Measurements from ENCODE around the gene MS4A8. TPM values are rescaled to one million over a fixed set of nuclear protein-coding genes. Genes with fewer than 3 reads are reported as not detected.
"Not testable (repeated sequence)": the region's sequence is repeated elsewhere in the genome, so short reads cannot be mapped to it uniquely, and the experiment has no call there.

Gene MS4A8
- total and polyA plus RNA-seq, 2 donors from 2014 or later, result 0.67 TPM; not detected in 1

DNA sequence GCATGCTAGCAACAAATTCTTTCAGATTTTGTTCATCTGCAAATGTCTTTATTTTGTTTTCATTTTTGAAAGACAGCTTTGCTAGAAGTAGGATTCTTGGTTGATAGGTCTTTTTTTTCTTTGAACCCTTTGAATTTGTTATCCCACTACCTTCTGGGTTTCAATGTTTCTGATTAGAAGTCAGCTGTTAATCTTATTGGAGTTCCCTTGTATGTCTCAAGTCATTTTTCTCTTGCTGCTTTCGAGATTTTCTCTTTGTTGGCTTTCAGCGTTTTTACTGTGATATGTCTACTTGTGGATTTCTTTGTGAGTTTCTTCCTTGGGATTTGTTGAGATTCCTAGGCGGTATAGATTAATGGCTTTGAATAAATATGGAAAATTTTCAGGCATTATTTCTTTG is 27.2 kb upstream of the MS4A8 start:
- Histone ChIP-seq H3K4me3 (ENCODE audit: low read length in 3 of 3) (no peak overlapping the region), H3K36me3 (ENCODE audit: control insufficient read depth in 2 of 3, insufficient read depth in 3 of 3, low read length in 3 of 3) (no peaks in the 10 kb centered on the region), H3K27ac (ENCODE audit: low read depth in 2 of 2, low read length in 2 of 2) (no peak overlapping the region), H3K4me1 (ENCODE audit: control insufficient read depth in 2 of 3, insufficient read depth in 2 of 3, low read depth in 1 of 3, low read length in 3 of 3) (no peaks in the 10 kb centered on the region), H3K9me3 (ENCODE audit: control insufficient read depth in 2 of 3, insufficient read depth in 1 of 3, low read length in 3 of 3) (peaks cover 0 to 3% (median 2%) of the 10 kb centered on the region in 3 donors), H3K9ac (ENCODE audit: low read length in 3 of 3) (no peak overlapping the region), H3K27me3 (ENCODE audit: control insufficient read depth, insufficient read depth, low read length) (no peaks in the 10 kb centered on the region)
- FAIRE-seq (no peak), DNase-seq (no peak)
- TF ChIP-seq, protein P1, sequence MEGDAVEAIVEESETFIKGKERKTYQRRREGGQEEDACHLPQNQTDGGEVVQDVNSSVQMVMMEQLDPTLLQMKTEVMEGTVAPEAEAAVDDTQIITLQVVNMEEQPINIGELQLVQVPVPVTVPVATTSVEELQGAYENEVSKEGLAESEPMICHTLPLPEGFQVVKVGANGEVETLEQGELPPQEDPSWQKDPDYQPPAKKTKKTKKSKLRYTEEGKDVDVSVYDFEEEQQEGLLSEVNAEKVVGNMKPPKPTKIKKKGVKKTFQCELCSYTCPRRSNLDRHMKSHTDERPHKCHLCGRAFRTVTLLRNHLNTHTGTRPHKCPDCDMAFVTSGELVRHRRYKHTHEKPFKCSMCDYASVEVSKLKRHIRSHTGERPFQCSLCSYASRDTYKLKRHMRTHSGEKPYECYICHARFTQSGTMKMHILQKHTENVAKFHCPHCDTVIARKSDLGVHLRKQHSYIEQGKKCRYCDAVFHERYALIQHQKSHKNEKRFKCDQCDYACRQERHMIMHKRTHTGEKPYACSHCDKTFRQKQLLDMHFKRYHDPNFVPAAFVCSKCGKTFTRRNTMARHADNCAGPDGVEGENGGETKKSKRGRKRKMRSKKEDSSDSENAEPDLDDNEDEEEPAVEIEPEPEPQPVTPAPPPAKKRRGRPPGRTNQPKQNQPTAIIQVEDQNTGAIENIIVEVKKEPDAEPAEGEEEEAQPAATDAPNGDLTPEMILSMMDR (IDR thresholded peaks at IDR 0.05; ENCODE audit: borderline replicate concordance, extremely low read depth, insufficient read depth), result no peak
- intact Hi-C loops (cut with DNase I), result no loop called here

DNA sequence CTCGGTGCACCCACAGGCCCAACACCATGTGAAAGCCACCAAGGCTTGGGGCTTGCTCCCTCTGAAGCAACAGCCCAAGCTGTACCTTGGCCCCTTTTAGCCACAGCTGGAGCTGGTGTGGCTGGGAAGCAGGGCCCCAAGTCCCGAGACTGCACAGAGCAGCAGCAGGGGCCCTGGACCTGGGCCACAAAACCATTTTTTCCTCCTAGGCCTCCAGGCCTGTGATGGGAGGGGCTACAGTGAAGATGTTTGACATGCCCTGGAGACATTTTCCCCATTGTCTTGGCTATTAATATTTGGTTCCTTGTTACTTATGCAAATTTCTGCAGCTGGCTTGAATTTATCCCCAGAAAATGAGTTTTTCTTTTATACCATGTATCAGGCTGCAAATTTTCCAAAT is 21.2 kb upstream of the MS4A8 start:
- H3K9me3 ChIP-seq (ENCODE audit: control insufficient read depth in 2 of 3, insufficient read depth in 1 of 3, low read length in 3 of 3); FAIRE-seq; H3K36me3 ChIP-seq (ENCODE audit: control insufficient read depth in 2 of 3, insufficient read depth in 3 of 3, low read length in 3 of 3); DNase-seq; intact Hi-C loops (cut with DNase I); H3K27ac ChIP-seq (ENCODE audit: low read depth in 2 of 2, low read length in 2 of 2); H3K4me1 ChIP-seq (ENCODE audit: control insufficient read depth in 2 of 3, insufficient read depth in 2 of 3, low read depth in 1 of 3, low read length in 3 of 3); H3K9ac ChIP-seq (ENCODE audit: low read length in 3 of 3); H3K27me3 ChIP-seq (ENCODE audit: control insufficient read depth, insufficient read depth, low read length); H3K4me3 ChIP-seq (ENCODE audit: low read length in 3 of 3): not testable (repeated sequence)

DNA sequence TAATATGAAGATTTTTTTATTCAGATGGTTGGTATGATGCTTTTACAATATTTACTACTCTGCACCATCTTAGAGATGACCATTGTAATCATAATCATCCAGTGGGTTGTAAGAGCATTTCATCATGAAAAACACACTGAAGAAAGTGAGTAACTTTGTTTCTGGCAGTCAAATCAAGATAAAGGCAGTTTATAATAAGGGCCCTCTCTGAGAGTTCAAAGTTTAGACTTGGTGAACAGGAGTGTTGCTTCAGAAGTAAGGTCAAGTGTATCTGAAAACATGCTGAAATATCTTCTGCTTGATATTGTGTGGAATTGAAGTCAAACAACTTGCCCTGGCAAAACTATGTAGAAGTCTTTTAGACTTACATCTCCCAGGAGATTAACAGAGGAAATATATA is 19.5 kb upstream of the MS4A8 start:
- Histone ChIP-seq H3K4me1 (ENCODE audit: control insufficient read depth in 2 of 3, insufficient read depth in 2 of 3, low read depth in 1 of 3, low read length in 3 of 3) (no peaks in the 10 kb centered on the region), H3K9ac (ENCODE audit: low read length in 3 of 3) (no peak overlapping the region), H3K4me3 (ENCODE audit: low read length in 3 of 3) (no peak overlapping the region), H3K36me3 (ENCODE audit: control insufficient read depth in 2 of 3, insufficient read depth in 3 of 3, low read length in 3 of 3) (no peaks in the 10 kb centered on the region), H3K27me3 (ENCODE audit: control insufficient read depth, insufficient read depth, low read length) (no peaks in the 10 kb centered on the region), H3K27ac (ENCODE audit: low read depth in 2 of 2, low read length in 2 of 2) (no peak overlapping the region), H3K9me3 (ENCODE audit: control insufficient read depth in 2 of 3, insufficient read depth in 1 of 3, low read length in 3 of 3) (peaks cover 0 to 2% (median 0%) of the 10 kb centered on the region in 3 donors)
- TF ChIP-seq, protein P1 (IDR thresholded peaks at IDR 0.05; ENCODE audit: borderline replicate concordance, extremely low read depth, insufficient read depth), result no peak
- DNase-seq (no peak), FAIRE-seq (no peak)
- intact Hi-C loops (cut with DNase I), result no loop called here

DNA sequence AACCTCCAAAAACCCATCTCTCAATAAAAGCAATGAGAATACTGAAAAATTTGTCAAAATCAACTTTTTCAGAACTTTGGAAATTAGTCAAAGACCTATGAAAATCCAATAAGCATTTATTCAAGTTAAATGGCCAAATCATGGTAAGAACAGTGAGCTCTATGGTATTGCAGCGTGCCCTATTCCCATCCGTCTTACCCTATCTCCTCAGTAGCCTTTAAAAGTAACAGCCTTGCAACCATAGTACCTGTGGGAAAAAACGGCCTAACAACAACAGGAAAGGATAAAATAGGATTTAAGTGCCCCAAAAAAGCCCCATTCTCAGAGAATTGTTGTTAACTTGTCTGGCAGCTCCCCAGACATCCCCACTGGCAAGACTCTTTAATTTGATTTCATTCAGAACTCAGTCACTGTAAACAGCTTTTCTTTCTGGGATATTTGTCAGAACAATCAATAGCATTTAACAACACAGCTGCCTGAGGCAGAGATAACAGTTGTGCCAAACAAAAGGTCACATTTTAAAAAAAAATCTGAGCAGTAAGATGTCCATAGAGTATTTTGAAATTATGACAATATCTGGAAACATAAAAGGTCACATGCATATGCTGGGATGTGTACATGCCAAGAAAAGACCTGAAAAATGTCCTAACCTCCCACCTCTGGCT is 18.8 kb upstream of the MS4A8 start:
- FAIRE-seq, result no peak
- no peak overlapping the region for H3K27ac ChIP-seq (ENCODE audit: low read depth in 2 of 2, low read length in 2 of 2)
- DNase-seq, result no peak
- no peaks in the 10 kb centered on the region for H3K4me1 ChIP-seq (ENCODE audit: control insufficient read depth in 2 of 3, insufficient read depth in 2 of 3, low read depth in 1 of 3, low read length in 3 of 3)
- H3K36me3 ChIP-seq (ENCODE audit: control insufficient read depth in 2 of 3, insufficient read depth in 3 of 3, low read length in 3 of 3), result no peaks in the 10 kb centered on the region
- no peak overlapping the region for H3K9ac ChIP-seq (ENCODE audit: low read length in 3 of 3)
- H3K4me3 ChIP-seq (ENCODE audit: low read length in 3 of 3), result no peak overlapping the region
- no peaks in the 10 kb centered on the region for H3K27me3 ChIP-seq (ENCODE audit: control insufficient read depth, insufficient read depth, low read length)
- peaks cover 0 to 2% (median 0%) of the 10 kb centered on the region in 3 donors for H3K9me3 ChIP-seq (ENCODE audit: control insufficient read depth in 2 of 3, insufficient read depth in 1 of 3, low read length in 3 of 3)
- TF ChIP-seq, protein P1 (IDR thresholded peaks at IDR 0.05; ENCODE audit: borderline replicate concordance, extremely low read depth, insufficient read depth), result no peak
- intact Hi-C loops (cut with DNase I), result no loop called here

DNA sequence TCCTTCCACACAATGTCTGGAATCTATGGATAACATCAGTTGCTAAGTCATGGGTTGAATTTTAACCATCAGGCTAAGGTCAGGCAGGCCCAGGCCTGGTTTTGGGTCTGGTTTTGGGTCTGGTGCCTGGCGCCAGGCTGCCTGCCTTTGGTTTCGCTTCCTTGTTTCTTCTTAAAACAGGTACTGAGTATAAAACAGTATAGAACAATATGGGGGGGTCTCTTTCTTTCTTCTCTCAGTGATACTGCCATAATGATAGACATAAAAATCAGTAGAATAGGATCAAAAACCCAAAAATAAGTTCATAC is 14.9 kb upstream of the MS4A8 start:
- H3K4me3 ChIP-seq (ENCODE audit: low read length in 3 of 3); H3K9me3 ChIP-seq (ENCODE audit: control insufficient read depth in 2 of 3, insufficient read depth in 1 of 3, low read length in 3 of 3); H3K27me3 ChIP-seq (ENCODE audit: control insufficient read depth, insufficient read depth, low read length); FAIRE-seq; H3K27ac ChIP-seq (ENCODE audit: low read depth in 2 of 2, low read length in 2 of 2); intact Hi-C loops (cut with DNase I); DNase-seq; H3K36me3 ChIP-seq (ENCODE audit: control insufficient read depth in 2 of 3, insufficient read depth in 3 of 3, low read length in 3 of 3); H3K9ac ChIP-seq (ENCODE audit: low read length in 3 of 3); H3K4me1 ChIP-seq (ENCODE audit: control insufficient read depth in 2 of 3, insufficient read depth in 2 of 3, low read depth in 1 of 3, low read length in 3 of 3): not testable (repeated sequence)

Data from kidney (tissue), 14 donors.